WTC11 (cell line): ENCODE measurements around the gene INPP5A. TPM values are rescaled to one million over a fixed set of nuclear protein-coding genes. Genes with fewer than 3 reads are reported as not detected.
A peak's percentile ranks its signal among the peaks of the same experiment; 100 is the strongest.

Experiments used
- ATAC-seq: fragments of 200-7000 bp; cut with Tn5 transposase; 2 replicates; pipeline ENCODE4 v1.10.0; 2021; ENCODE audit warnings: mild to moderate bottlenecking, moderate library complexity
- CTCF ChIA-PET: fragments of 300-600 bp; sonication (Branson Sonifier 250); formaldehyde crosslinking; loops from one replicate; lab custom pipeline; 2021; ENCODE audit warnings: antibody characterized with exemption; lab: Charles Lee
- POLR2A ChIA-PET: fragments of 350-600 bp; sonication (Branson Sonifier 250); formaldehyde crosslinking; loops from one replicate; lab custom pipeline; 2021; ENCODE audit warnings: antibody characterized with exemption; lab: Charles Lee
- DNase-seq: peaks from one replicate; pipeline ENCODE4 v3.0.0; 2021; ENCODE audit warnings: low spot score
- H3K27ac Mint-ChIP-seq: 2 replicates; pipeline ENCODE4 v1.8.0; 2021; ENCODE audit warnings: mixed read lengths
- H3K27me3 Mint-ChIP-seq: 2 replicates; pipeline ENCODE4 v1.8.0; 2021; ENCODE audit warnings: low read depth, mild to moderate bottlenecking, moderate library complexity, mixed read lengths
- H3K36me3 Mint-ChIP-seq: 2 replicates; pipeline ENCODE4 v1.8.0; 2021; ENCODE audit warnings: mixed read lengths
- H3K4me1 Mint-ChIP-seq: 2 replicates; pipeline ENCODE4 v1.8.0; 2022; ENCODE audit warnings: mixed read lengths
- H3K4me3 Mint-ChIP-seq: 2 replicates; pipeline ENCODE4 v1.8.0; 2021; ENCODE audit warnings: mild to moderate bottlenecking, moderate library complexity, mixed read lengths
- H3K9me3 Mint-ChIP-seq: 2 replicates; pipeline ENCODE4 v1.8.0; 2021; ENCODE audit warnings: mixed read lengths
- ATF1 ChIP-seq: sonication (generic); formaldehyde crosslinking; IDR thresholded peaks from 2 replicates; pipeline ENCODE4 v1.8.1; 2023; ENCODE audit warnings: mild to moderate bottlenecking, moderate library complexity, missing genetic modification reagents
- GABPB1 ChIP-seq: sonication (generic); formaldehyde crosslinking; IDR thresholded peaks from 2 replicates; pipeline ENCODE4 v1.8.1; 2023; ENCODE audit warnings: mild to moderate bottlenecking, missing genetic modification reagents
- RORB ChIP-seq: fragments of 250-450 bp; sonication (Bioruptor Pico); IDR thresholded peaks from 2 replicates; pipeline ENCODE4 v1.9.0; 2021; ENCODE audit warnings: mild to moderate bottlenecking
- ZNF263 ChIP-seq: sonication (generic); formaldehyde crosslinking; IDR thresholded peaks from 2 replicates; pipeline ENCODE4 v1.8.1; 2022; ENCODE audit warnings: low read depth, mild to moderate bottlenecking, moderate library complexity, missing genetic modification reagents
- ZNF423 ChIP-seq: fragments of 250-450 bp; sonication (Bioruptor Pico); IDR thresholded peaks from 2 replicates; pipeline ENCODE4 v2.1.2; 2022; ENCODE audit warnings: mild to moderate bottlenecking, moderate library complexity
- total RNA-seq: library from RNA; stranded (reverse); gene quantifications from 3 replicates; pipeline ENCODE4 v1.2.3, GENCODE V29; 2021
- TF ChIP-seq, protein P1 (sequence below): sonication (generic); formaldehyde crosslinking; IDR thresholded peaks from 2 replicates; pipeline ENCODE4 v1.8.1; 2022; ENCODE audit warnings: low read depth, missing genetic modification reagents, borderline replicate concordance
- TF ChIP-seq, protein P2 (sequence below): sonication (generic); formaldehyde crosslinking; conservative IDR thresholded peaks from 2 replicates; pipeline ENCODE4 v1.8.1; 2023; ENCODE audit warnings: mild to moderate bottlenecking, low read depth, missing genetic modification reagents, moderate library complexity
- TF ChIP-seq, protein P3 (sequence below): fragments of 250-450 bp; sonication (Bioruptor Pico); IDR thresholded peaks from 2 replicates; pipeline ENCODE4 v1.9.0; 2021; ENCODE audit warnings: mild to moderate bottlenecking
- TF ChIP-seq, protein P4 (sequence below): sonication (generic); formaldehyde crosslinking; IDR thresholded peaks from 2 replicates; pipeline ENCODE4 v1.8.0; 2022; ENCODE audit warnings: mild to moderate bottlenecking, missing genetic modification reagents
- TF ChIP-seq, protein P5 (sequence below): sonication (generic); formaldehyde crosslinking; IDR thresholded peaks from 2 replicates; pipeline ENCODE4 v1.8.1; 2023; ENCODE audit warnings: mild to moderate bottlenecking, missing genetic modification reagents, moderate library complexity
- TF ChIP-seq, protein P6 (sequence below): sonication (generic); formaldehyde crosslinking; IDR thresholded peaks from 2 replicates; pipeline ENCODE4 v1.8.1; 2023; ENCODE audit warnings: mild to moderate bottlenecking, missing genetic modification reagents

INPP5A gene
- total RNA-seq, 1 experiment from 2014 or later, result 22.1 TPM

DNA sequence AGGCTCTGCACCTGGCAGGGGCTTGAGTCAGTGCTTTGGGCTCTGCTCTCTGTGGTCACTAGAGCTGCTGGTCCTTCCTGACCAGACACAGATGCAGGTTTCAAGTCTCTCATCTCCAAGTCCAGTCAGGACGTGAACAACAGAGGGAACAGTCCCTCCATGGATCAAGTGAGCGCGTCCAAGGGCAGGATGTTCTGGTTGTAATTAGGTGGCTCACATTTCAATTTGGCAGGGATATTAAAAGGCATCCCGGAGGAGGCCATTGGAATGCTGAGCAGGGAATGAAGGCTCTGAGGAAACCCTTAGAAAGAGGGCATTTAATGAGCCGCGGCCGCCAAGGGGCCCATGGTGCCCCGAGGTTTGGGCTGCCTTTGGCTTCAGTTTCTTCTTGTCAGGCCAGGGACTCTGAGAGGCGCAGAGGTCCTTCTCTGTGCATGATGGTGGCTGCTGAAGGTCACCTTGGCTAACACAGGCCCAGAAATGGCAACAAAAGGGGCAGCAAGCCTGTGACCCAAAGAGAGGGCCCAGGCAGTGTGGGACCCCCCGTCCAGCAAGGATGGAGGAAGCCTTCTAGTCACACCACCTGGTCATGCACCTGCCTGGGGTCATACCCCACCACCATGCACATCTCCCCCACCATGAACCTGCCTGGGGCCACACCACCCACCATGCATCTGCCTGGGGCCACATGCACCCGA, 30.7 kb upstream of the INPP5A start:
- TF ChIP-seq, protein P1, sequence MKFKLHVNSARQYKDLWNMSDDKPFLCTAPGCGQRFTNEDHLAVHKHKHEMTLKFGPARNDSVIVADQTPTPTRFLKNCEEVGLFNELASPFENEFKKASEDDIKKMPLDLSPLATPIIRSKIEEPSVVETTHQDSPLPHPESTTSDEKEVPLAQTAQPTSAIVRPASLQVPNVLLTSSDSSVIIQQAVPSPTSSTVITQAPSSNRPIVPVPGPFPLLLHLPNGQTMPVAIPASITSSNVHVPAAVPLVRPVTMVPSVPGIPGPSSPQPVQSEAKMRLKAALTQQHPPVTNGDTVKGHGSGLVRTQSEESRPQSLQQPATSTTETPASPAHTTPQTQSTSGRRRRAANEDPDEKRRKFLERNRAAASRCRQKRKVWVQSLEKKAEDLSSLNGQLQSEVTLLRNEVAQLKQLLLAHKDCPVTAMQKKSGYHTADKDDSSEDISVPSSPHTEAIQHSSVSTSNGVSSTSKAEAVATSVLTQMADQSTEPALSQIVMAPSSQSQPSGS (CRISPR knock-in tag), result no peak
- TF ChIP-seq, protein P2, sequence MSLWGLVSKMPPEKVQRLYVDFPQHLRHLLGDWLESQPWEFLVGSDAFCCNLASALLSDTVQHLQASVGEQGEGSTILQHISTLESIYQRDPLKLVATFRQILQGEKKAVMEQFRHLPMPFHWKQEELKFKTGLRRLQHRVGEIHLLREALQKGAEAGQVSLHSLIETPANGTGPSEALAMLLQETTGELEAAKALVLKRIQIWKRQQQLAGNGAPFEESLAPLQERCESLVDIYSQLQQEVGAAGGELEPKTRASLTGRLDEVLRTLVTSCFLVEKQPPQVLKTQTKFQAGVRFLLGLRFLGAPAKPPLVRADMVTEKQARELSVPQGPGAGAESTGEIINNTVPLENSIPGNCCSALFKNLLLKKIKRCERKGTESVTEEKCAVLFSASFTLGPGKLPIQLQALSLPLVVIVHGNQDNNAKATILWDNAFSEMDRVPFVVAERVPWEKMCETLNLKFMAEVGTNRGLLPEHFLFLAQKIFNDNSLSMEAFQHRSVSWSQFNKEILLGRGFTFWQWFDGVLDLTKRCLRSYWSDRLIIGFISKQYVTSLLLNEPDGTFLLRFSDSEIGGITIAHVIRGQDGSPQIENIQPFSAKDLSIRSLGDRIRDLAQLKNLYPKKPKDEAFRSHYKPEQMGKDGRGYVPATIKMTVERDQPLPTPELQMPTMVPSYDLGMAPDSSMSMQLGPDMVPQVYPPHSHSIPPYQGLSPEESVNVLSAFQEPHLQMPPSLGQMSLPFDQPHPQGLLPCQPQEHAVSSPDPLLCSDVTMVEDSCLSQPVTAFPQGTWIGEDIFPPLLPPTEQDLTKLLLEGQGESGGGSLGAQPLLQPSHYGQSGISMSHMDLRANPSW (CRISPR knock-in tag), result no peak
- TF ChIP-seq ATF1, result no peak
- TF ChIP-seq, protein P3, sequence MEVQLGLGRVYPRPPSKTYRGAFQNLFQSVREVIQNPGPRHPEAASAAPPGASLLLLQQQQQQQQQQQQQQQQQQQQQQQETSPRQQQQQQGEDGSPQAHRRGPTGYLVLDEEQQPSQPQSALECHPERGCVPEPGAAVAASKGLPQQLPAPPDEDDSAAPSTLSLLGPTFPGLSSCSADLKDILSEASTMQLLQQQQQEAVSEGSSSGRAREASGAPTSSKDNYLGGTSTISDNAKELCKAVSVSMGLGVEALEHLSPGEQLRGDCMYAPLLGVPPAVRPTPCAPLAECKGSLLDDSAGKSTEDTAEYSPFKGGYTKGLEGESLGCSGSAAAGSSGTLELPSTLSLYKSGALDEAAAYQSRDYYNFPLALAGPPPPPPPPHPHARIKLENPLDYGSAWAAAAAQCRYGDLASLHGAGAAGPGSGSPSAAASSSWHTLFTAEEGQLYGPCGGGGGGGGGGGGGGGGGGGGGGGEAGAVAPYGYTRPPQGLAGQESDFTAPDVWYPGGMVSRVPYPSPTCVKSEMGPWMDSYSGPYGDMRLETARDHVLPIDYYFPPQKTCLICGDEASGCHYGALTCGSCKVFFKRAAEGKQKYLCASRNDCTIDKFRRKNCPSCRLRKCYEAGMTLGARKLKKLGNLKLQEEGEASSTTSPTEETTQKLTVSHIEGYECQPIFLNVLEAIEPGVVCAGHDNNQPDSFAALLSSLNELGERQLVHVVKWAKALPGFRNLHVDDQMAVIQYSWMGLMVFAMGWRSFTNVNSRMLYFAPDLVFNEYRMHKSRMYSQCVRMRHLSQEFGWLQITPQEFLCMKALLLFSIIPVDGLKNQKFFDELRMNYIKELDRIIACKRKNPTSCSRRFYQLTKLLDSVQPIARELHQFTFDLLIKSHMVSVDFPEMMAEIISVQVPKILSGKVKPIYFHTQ (CRISPR knock-in tag), result no peak
- TF ChIP-seq ZNF423 (CRISPR knock-in tag), result no peak
- no peak for TF ChIP-seq ZNF263 (CRISPR knock-in tag)
- TF ChIP-seq, all 79 proteins: peak for 0
- ATAC-seq (no peak), DNase-seq (no peak)
- no peaks in the 10 kb centered on the region for H3K4me1 Mint-ChIP-seq
- CTCF ChIA-PET, result interaction anchor here (1.1 kb wide), 1 partner anchor 12 kb away, joined by 3 read pairs; no protein-coding TSS in a partner anchor
- H3K27ac Mint-ChIP-seq, result no peak overlapping the region
- H3K27me3 Mint-ChIP-seq, result no peaks in the 10 kb centered on the region; the same call in 1 of the 2 replicates
- H3K36me3 Mint-ChIP-seq, result no peaks in the 10 kb centered on the region
- H3K9me3 Mint-ChIP-seq, result no peaks in the 10 kb centered on the region
- POLR2A ChIA-PET, result no interaction called here
- no peak overlapping the region for H3K4me3 Mint-ChIP-seq

DNA sequence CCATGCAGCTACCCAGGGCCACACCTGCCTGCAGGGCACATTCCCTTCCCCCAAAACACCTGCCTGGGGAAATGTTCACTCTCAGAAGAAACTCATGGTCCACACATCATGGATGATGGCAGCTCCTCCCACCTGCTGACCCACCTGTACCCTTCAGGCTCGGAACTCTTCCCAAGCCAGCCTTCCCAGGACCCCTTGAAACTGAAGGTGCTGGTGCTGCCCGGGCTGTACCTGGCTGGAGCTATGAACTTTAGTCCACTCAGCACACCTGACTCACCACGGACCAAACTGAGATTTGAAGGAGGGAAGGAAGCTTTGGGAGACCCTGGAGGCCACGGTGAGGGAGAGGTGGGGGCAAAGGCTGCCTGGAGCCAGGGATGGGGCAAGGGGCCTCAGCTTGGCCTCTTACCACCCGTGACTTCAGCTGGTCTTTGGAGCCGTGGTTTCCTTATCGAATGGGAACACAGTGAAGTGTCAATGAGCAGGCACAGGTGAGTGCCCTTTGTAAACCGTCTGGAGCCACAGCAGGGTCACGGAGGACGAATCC, 30.1 kb upstream of the INPP5A start:
- H3K4me1 Mint-ChIP-seq, result no peaks in the 10 kb centered on the region
- no peak for ATAC-seq
- DNase-seq, result peak; percentile 5
- H3K4me3 Mint-ChIP-seq, result no peak overlapping the region
- POLR2A ChIA-PET, result interaction anchor here (0.6 kb wide), 1 partner anchor 40 kb away, joined by 3 read pairs; no protein-coding TSS in a partner anchor
- H3K27me3 Mint-ChIP-seq, result no peaks in the 10 kb centered on the region
- no peaks in the 10 kb centered on the region for H3K9me3 Mint-ChIP-seq
- no peak overlapping the region for H3K27ac Mint-ChIP-seq
- CTCF ChIA-PET, result interaction anchor here (1.1 kb wide), 1 partner anchor 12 kb away, joined by 3 read pairs; no protein-coding TSS in a partner anchor
- no peaks in the 10 kb centered on the region for H3K36me3 Mint-ChIP-seq
- no peak for TF ChIP-seq GABPB1 (CRISPR knock-in tag)

DNA sequence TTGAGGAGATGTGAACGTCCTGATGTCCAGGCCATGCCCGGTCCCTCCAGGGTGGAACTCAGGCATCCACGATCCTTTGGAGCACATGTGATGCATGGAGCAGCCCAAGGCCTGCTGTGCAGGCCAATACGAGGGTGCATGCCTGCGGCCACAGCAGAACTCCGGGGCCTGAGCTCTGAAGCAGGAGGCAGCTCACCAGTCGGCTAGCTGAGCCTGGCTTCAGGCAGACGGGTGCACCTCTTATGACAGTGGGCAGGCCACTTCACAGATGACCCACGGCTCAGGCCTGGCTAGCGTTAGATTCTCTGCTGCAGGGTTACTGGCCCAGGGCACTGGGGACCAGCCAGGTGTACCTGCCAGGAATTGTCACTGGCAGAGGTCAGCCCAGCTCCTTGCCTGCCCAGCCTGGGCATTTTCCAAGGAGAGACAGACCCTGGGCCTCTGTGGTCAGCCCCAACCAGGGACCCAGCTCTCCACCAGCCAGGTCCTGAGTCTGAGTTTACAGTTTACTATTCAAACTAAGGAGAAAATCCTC, 29.6 kb upstream of the INPP5A start:
- Mint-ChIP-seq H3K4me3 (no peak overlapping the region), H3K36me3 (no peaks in the 10 kb centered on the region), H3K27me3 (no peaks in the 10 kb centered on the region; the same call in 1 of the 2 replicates), H3K9me3 (peaks cover 5% of the 10 kb centered on the region), H3K27ac (no peak overlapping the region), H3K4me1 (no peaks in the 10 kb centered on the region)
- ChIA-PET CTCF (interaction anchor here (1.1 kb wide), 1 partner anchor 11 kb away, joined by 3 read pairs; no protein-coding TSS in a partner anchor), POLR2A (interaction anchor here (0.6 kb wide), 1 partner anchor 40 kb away, joined by 3 read pairs; no protein-coding TSS in a partner anchor)
- ATAC-seq (no peak), DNase-seq (no peak)
- TF ChIP-seq, protein P4, sequence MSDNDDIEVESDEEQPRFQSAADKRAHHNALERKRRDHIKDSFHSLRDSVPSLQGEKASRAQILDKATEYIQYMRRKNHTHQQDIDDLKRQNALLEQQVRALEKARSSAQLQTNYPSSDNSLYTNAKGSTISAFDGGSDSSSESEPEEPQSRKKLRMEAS (CRISPR knock-in tag), result no peak
- TF ChIP-seq, protein P5, sequence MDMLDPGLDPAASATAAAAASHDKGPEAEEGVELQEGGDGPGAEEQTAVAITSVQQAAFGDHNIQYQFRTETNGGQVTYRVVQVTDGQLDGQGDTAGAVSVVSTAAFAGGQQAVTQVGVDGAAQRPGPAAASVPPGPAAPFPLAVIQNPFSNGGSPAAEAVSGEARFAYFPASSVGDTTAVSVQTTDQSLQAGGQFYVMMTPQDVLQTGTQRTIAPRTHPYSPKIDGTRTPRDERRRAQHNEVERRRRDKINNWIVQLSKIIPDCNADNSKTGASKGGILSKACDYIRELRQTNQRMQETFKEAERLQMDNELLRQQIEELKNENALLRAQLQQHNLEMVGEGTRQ, result no peak
- TF ChIP-seq, protein P6, sequence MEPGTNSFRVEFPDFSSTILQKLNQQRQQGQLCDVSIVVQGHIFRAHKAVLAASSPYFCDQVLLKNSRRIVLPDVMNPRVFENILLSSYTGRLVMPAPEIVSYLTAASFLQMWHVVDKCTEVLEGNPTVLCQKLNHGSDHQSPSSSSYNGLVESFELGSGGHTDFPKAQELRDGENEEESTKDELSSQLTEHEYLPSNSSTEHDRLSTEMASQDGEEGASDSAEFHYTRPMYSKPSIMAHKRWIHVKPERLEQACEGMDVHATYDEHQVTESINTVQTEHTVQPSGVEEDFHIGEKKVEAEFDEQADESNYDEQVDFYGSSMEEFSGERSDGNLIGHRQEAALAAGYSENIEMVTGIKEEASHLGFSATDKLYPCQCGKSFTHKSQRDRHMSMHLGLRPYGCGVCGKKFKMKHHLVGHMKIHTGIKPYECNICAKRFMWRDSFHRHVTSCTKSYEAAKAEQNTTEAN (CRISPR knock-in tag), result no peak
- no peak for TF ChIP-seq RORB (CRISPR knock-in tag)
